Astrocyte (in vitro differentiated cells and primary cell): ENCODE measurements around the gene PRKCE.

Experiments
- EZH2 ChIP-seq: IDR thresholded peaks from 2 replicates; pipeline ENCODE4 v1.6.1; 2012; ENCODE audit warnings: mild to moderate bottlenecking, low read length, inconsistent platforms; ENCODE audit not compliant: insufficient read depth
- TF ChIP-seq, protein P1 (sequence below): IDR thresholded peaks from 2 replicates; pipeline ENCODE4 v1.5.1; 2011; ENCODE audit warnings: low read depth, mild to moderate bottlenecking, inconsistent platforms, low read length, moderate library complexity; ENCODE audit not compliant: insufficient read depth

DNA sequence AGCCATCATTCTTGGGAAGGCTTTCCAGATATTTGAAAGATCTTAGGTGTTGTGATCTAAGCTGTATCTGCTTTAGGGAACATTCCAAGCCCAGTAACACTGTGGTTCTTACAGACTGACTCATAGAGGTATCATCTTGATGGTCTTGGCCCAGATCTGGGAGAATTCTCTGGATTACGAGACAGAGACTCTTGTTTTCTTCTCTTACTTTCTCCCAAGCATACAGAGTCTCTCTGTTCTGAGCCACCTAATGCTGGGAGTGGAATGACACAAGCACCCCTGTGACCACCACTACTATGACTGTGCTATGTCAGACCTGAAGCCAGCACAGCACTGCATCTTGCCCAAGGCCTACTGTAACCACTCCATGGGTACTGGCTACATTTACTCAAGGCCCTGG lies 564.7 kb downstream of the PRKCE start:
- TF ChIP-seq, protein P1, sequence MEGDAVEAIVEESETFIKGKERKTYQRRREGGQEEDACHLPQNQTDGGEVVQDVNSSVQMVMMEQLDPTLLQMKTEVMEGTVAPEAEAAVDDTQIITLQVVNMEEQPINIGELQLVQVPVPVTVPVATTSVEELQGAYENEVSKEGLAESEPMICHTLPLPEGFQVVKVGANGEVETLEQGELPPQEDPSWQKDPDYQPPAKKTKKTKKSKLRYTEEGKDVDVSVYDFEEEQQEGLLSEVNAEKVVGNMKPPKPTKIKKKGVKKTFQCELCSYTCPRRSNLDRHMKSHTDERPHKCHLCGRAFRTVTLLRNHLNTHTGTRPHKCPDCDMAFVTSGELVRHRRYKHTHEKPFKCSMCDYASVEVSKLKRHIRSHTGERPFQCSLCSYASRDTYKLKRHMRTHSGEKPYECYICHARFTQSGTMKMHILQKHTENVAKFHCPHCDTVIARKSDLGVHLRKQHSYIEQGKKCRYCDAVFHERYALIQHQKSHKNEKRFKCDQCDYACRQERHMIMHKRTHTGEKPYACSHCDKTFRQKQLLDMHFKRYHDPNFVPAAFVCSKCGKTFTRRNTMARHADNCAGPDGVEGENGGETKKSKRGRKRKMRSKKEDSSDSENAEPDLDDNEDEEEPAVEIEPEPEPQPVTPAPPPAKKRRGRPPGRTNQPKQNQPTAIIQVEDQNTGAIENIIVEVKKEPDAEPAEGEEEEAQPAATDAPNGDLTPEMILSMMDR = no peak
- no peak for TF ChIP-seq EZH2
